C4-2B (cell line): ENCODE results near the gene PLCXD1.

Source experiments
- CTCF ChIP-seq: fragments of 450-650 bp; conservative IDR thresholded peaks from 2 replicates; pipeline ENCODE4 v1.5.1; 2017; ENCODE audit warnings: mild to moderate bottlenecking
- ZFX ChIP-seq: fragments of 450-650 bp; IDR thresholded peaks from 2 replicates; pipeline ENCODE4 v1.6.1; 2017

- no peak for TF ChIP-seq CTCF
- TF ChIP-seq ZFX: no peak
These were observed 6.5 kb downstream of the PLCXD1 start for GRCh38 chrX:287670-288069.
